HG02852 (cell line): Measurements from ENCODE around the gene OVAAL.

Experiments used
- ATAC-seq: cut with Tn5 transposase; IDR thresholded peaks from one replicate; pipeline ENCODE4 v1.9.1; 2021; ENCODE audit warnings: mild to moderate bottlenecking, moderate library complexity; ENCODE audit not compliant: unreplicated experiment

The OVAAL gene

DNA sequence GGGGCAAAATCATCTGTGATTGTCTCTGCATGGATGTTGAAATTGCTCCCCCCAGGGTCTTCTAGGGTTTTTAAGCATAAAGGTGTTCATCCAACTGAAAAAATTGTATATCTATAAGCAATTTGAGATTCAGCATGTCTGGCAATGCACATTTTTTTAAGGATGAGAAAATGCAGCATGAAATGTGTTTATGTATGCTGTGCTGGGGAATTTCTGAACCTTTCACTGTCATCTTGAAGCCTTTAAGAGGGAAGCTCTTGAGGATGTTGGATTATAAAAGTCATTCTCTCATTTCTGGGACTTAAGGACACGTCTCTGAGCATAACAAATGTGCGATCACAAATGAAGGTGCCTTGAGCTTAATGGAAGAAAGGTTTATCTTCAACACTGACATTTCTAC is 9.4 kb downstream of the OVAAL start:
- no peak for ATAC-seq

GRCh38 chr1:180571060-180571831 is 12.5 kb downstream of the OVAAL start:
- no peak for ATAC-seq

- no peak for ATAC-seq
Measured at GRCh38 chr1:180571832-180572636, 13.3 kb downstream of the OVAAL start.

DNA sequence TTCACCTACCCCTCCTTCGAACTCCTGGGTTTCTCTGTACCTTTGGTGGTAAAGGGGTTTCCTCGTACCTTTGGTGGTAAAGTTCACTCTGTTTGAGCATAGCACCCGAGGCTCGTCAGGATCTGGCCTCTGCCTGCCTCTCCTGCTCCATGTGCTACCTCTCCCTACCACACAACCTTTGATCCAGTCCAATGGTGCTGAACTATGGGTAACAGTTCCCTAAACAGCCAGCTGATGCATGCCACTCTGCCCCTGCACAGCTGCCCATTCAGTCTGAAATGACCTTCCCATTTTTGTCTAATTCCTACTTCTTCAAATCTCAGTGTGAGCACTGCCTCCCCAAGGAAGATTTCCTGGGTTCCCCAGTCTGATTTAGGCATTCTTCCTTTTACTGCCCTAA is 14.0 kb downstream of the OVAAL start:
- ATAC-seq: no peak

DNA sequence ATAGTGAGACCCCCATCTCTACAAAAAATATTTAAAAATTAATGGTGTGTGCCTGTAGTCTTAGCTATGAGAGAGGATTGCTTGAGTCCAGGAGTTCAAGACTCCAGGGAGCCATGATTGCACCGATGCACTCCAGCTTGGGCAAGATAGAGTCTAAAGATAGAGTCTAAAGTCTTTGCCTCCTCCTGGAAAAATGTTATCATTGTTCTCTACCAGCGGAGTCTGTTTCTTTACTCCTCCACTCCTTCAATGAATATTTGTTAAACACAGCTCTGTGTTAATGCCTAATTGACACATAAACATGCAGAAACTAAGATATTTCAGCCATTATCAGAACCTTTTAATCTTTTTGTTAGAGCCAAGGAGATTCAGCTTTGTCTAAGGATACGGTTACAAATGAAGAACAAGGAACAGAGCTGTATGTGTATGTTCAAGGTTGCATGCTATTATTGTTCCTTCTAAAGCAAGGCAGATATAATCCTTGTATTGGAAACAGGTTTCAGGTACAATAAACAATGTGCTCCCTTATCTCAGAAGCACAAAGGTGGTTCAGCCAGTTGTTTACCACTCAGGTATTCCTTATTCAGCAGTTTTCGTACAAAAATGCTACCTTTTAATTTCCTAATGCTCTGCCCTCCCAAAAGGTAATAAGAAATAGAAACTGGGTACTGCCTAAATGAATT is 15.4 kb downstream of the OVAAL start:
- ATAC-seq: no peak

- ATAC-seq: no peak
Measured at GRCh38 chr1:180577361-180577760, 18.6 kb downstream of the OVAAL start.

DNA sequence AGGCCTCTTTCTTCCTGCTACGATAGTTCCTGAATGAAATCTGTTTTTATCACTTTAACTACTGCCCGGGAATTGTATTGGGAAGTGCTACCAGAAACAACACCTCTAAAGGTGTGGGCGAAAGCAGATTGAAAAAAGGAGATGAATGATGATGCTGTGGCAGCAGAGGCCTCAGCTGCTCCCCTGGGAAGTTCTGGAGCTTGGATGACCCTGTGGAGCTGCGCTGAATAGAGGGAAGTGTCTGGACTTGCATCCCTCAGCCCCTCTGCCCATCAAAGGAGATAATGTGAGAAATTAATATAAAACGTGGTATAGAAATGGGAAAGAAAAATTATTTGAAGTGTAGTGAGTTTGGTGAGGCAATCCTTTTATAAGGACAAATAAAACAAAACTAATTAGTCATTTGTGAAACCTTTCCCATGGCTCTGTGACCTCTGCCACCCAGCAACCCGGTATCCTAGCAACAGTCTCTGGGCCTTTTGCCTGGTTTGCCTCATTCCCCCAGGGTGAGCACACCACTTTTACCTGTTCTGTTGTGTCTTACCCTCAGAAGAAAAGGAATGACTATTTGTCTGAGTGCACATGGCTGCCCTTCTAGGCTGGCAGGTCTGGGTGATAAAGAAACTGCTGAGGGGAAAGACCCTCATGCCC is 21.3 kb downstream of the OVAAL start:
- ATAC-seq: no peak

GRCh38 chr1:180581635-180582039 is 22.9 kb downstream of the OVAAL start:
- ATAC-seq: no peak

DNA sequence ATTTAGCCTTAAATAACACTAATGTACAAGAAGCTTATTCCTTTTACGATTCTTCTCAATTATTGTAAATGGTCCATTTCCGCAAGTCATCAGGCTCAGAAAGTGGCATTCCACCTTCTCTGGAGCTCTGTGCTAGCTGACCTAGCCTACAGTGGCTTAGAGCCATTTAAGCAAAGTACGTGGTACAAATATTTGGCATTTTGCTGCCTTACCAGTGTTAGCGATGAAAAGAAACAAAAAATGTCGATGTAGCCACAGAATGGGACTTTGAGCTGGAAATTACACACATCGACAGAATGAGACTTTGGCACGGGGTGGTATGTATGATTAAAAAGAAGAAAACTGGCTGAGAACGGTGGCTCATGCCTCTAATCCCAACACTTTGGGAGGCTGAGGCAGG is 26.1 kb downstream of the OVAAL start:
- no peak for ATAC-seq

DNA sequence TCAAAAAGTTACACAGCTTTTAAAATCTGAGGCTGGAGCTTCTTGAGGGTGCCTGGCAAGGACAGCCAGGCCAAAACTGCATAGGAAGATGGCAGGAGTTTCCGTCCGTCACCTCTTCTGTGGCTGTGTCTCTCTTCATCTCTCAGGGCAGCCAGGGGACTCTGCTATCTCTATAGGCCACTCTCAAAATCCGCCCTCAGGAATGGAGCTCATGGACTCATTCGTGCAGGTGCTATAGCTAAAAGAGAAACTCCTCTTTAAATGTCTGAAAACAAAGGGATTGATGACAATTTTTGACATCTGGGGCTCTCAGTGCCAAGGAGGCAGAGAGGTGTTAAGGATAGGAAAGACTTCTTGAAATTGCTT is 27.2 kb downstream of the OVAAL start:
- no peak for ATAC-seq

DNA sequence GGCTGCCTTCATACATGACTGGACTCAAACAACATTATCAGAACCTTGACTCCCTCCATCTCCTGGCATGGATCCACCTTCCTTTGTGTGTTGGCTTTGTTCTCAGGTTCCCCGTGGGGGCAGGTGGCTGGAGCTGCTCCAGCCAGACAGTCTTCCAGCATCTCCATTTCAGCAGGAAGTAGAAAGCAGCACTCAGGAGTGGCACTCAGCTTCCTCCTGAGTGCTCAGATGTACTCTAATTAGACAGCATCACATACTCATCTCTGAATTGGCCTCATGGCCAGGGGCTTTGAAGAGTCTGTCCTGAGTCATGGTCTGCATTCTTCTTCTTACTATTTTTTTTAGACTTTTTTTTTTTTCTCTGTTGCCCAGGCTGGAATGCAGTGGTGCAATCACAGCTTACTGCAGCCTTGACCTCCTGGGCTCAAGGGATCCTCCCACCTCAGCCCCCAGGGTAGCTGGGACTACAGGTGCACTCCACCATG is 27.9 kb downstream of the OVAAL start:
- no peak for ATAC-seq

DNA sequence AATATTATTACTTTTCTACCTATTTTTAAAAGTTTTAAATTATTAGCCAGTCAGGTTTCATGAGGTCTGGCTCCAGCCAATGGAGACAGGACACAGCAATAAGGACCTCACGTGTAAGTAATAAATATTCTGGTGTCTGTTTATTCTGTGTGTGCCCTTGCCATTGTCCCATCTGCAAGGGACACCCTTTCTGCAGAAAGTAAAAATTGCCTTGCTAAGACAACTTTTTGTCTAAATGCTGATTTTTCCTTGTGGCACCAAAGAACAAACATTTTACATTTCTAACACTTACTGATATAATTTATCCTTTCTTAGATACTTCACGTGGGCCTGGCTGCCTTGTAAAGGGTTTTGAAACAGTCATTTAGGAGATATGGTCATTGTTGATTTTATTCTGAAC is 29.4 kb downstream of the OVAAL start:
- ATAC-seq: no peak

GRCh38 chr1:180590889-180591288 is 32.1 kb downstream of the OVAAL start:
- no peak for ATAC-seq

DNA sequence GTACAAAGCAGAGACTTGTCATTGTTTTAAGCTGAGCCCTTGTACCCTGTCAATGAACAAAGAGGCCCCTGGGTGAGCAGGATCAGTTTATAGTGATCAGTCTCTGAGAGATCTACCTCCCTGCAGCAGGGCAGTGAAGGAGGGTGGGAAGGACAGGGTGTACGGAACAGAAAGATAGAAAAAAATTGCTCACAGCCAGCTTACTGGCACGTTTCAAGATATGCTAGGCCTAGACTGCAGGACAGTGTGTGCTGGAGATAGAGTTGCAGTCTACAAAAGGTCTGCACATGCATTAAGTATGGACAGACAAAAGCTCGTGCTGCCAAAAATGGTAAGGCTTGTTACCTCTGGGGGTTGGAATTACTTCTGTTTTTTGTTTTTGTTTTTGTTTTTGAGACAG is 34.6 kb downstream of the OVAAL start:
- ATAC-seq: no peak

DNA sequence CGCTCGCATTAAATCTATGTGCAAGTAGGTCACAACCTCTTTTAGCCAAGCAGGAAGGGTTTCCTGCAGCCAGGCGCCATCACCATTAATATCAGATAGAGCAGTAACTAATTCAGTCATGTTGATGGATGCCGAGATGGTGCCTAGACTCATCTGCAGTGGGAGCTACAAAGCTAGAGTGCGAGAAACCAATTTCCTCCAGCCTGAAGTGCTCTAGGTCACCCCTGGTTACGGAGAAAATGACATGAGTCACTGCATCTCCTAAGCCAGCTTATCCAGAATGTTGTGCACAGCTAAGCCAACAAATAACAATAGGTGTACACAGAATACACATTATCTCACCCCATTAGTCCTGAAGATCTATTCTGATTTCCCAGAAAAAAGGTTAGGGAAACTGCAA is 36.0 kb downstream of the OVAAL start:
- ATAC-seq: no peak

DNA sequence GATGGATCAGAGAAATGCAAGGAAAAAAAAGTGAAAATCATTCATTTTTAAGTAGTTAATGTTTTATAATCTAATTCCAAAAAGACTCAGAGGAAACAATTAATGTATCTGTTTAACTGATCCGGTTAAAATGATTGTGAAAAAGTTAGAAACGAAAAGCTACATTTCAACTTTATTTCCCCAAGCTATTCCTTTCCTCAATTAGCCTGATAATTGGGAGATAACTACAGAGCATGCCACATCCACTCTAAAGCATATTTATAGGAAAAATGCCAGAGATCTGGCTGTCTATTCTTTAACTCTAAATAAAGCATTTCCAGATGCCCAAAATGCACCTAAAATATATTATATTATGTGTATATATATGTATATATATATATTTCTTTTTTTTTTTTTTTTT is 37.2 kb downstream of the OVAAL start:
- ATAC-seq: no peak

DNA sequence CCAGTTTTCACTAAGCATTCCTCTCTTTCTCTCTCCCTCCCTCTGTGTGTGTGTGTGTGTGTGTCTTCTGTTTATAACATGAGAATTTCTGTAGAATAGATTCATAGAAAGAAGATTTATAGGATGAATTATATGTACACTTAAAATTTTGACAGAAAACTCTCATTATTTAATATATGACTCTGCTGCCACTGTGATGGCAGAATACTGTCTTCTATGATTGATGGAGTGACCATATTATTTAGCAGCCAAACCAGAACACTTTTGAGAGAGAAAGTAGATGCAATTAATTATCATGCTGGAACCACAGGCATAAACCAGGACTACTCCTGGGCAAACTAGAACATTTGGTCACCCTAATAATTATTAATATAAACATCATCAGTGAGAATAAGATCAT is 38.8 kb downstream of the OVAAL start:
- ATAC-seq: no peak

DNA sequence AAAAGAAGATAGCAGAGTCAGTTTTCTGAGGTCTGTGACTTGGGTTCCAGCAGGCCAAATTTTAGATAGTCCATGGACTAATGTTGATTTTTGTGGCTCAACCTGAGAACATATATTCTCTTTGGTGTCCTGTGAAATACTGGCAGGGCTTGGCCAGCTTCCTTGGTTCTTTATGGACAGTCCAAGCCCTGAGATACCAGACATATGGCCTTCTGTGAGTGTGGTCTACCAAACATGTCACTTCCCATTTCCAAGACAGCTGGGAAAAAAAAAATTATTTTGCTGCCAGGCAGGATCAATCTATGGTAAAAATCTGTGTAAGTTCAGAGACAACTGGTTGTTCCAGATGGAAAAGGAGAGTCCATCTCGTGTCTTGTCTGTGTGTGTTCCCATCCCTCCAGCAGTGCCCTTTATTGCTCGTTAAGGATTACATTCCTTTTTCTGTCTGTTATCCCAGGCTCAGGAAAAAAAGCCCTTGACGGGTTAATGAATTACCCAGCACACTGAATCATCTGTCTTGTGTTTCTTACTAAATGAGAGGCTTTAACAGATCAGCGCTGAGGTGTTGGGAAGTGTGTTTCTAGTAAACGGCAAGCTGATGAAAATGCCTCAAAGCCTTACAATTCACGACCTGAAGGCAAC is 39.7 kb downstream of the OVAAL start:
- ATAC-seq: no peak

- ATAC-seq: no peak
Measured at GRCh38 chr1:180600343-180600742, 41.6 kb downstream of the OVAAL start.

GRCh38 chr1:180601512-180601911 is 42.7 kb downstream of the OVAAL start:
- ATAC-seq: no peak
